ENCODE measurements around the gene CELA2A.
"Not testable (repeated sequence)": the region's sequence is repeated elsewhere in the genome, so short reads cannot be mapped to it uniquely, and the experiment has no call there.

The CELA2A gene

GRCh38 chr1:15471067-15471466, 14.5 kb downstream of the CELA2A start:
- not testable (repeated sequence) for DNase-seq

- not testable (repeated sequence) for DNase-seq
These were observed 15.2 kb downstream of the CELA2A start for GRCh38 chr1:15471723-15472122.

DNA sequence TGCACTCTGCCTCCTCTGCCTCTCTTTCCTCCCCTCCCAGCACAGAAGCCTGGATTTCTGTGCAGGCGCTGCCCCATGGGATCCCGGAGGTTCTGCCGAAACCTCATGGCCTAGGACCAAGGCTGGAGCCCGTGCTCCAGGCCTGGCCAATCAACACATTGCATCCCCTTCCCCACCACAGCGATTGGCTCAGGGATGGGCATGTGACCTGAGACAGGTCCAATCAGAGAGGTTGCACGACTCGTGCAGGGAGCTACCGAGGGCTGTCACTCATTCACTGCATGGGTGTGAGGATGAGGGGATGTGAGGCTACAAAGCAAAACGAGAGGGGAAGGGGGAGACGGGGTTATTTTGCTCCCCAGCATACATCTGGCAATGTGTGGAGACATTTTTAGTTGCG, 16.1 kb downstream of the CELA2A start:
- DNase-seq = no peak

DNA sequence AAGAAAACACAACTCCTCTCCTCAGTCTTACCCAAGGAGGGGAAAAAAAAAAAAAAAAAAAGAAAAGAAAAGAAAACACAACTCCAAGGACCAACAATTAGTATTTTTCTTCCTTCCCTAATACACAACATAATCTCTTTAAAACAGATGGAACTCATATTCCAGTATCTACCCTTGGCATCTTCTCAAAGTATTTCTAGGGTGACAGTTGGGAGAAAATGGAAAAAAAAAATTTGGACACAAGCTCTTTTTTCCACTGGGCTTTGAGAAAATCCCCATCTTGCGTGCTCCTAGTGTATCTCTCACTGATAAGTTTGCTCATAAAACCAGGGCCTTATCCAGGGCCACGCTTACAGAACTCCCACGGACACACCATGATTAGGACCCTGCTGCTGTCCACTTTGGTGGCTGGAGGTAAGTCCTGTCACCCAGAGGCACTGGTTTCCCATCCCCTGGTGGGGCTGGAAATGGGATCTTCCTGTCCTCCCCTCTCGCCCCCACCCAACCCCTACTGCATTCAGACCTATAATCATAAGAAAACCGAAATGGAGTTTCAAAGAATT, 19.3 kb downstream of the CELA2A start, which contains the start of gene CELA2B:
Gene CELA2B (plus strand): TSS at position 353 of the 563 bp plus-strand sequence. CDS start 22 bp downstream, at position 375.
- no peak for DNase-seq

DNA sequence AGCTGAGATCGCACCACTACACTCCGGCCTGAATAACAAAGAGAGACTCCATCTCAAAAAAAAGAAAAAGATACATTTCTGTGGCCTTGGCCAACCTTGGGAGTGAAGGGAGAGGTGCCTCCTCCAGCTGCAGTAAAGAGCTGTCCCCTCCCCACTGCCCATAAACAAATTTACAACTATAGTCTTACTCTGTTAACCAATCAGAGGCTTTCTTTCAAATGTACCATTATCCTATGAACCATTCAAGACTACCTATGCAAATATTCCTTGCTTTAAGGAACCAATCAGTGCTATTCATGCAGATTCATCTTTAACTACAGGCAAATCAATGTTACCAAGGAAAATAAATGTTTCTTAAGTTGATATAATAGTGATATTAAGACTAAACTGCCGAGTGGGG, 20.4 kb downstream of the CELA2A start:
- no peak for DNase-seq

DNA sequence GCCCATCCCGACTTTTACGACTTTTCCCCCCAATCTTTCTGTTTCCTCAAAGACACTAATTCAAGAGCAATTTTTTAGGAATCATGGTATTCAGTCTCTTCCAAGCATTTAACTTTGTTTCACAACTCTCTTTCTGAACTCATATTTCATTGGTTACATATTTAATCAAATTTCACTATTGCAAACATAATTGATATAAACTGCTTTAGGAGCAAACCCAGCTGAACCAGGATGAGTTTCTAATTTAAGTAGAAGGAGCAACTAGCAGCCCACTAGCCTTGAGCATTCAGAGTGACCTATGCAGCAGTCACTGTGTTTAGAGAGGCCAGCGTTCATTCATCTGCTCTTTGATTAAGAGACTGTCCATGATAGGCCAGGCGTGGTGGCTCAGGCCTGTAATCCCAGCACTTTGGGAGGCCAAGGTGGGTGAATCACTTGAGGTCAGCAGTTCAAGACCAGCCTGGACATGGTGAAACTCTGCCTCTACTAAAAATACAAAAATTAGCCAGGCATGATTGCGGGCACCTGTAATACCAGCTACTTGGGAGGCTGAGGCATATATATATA, 21.2 kb downstream of the CELA2A start:
- no peak for DNase-seq

DNA sequence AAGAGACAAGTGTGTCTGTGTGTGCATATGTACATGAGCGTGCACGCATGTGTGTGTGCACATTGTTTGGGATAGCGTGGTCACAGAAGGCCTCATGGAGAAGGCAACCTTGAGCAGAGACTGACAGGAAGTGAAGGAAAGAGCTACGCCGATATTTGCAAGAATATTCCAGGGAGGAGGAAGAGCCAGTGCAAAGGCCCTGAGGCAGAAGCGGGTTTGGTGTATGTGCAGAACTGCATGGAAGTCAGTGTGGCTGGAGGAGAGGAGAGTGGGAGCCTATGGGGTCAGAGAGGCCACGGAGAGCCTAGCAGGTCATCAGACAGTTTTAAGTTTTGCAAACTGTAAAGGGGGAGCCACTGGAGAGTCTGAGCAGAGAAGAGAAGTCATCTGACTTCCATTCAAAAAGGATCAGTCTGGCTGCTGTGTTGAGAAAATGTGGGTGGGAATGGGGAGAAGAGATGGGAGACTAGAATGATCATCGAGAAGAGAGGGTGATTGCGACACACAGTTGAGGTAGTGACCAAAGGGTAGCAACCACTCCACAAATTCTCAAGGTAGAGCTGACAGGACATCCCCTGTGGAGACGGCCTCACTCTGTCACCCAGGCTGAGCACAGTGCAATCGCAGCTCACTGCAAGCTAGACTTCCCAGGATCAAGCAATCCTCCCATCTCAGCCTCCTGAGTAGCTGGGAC, 23.3 kb downstream of the CELA2A start:
- no peak for DNase-seq

GRCh38 chr1:15482455-15482854, 25.9 kb downstream of the CELA2A start:
- DNase-seq = not testable (repeated sequence)

- DNase-seq = not testable (repeated sequence)
These were observed 26.5 kb downstream of the CELA2A start for GRCh38 chr1:15482983-15483543.

GRCh38 chr1:15483971-15484370, 27.4 kb downstream of the CELA2A start:
- no peak for DNase-seq

DNA sequence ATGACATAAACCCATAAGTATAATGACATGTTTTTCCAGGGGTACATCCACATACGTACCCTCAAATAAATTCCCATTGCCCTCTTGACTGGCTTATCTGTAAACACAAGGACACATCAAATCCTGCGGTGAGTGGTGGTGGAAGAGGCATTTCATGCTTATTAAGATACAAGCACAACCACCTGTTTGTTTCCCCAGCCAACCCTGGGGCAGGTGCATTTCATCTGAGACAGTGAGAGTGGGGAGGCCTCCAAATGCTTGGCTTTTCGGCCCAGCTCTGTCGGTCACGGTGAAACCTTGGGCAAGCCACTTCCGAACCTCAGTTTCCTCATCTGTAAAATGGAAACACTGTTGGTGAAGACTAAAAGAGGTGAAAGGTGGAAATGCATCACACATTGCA, 27.9 kb downstream of the CELA2A start:
- not testable (repeated sequence) for DNase-seq

GRCh38 chr1:15485636-15486035, 29.1 kb downstream of the CELA2A start:
- DNase-seq = no peak

DNA sequence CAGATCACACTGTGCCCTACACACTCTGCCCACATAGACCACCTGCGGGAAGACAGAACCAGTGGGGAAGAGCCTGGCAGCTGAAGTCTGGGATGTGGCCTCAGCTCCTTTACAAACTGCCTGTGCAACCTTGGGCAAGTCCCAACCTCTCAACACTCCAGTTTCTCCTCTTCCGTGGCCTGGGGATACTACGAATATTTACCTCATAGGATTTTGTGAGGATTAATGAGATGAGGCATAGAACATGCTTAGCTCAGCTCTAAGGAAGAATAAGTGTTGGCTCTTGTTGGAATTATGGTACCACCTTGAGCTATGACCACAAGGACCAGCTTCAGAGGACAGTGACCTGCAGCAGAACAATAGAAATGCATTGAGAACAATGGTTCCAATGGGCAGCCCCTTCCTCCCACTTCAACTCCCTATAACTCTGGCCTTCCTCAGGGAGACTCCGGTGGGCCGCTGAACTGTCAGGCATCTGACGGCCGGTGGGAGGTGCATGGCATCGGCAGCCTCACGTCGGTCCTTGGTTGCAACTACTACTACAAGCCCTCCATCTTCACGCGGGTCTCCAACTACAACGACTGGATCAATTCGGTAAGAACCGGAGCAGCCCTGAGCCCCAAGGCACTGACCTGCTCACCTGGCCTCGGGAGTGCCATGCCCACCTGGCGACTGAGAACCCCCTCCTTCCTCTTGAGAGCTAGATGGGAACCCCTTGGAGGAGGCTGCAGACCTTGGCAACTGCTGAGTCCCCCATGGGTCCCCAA, 30.5 kb downstream of the CELA2A start:
- DNase-seq = not testable (repeated sequence)

GRCh38 chr1:15488371-15488770, 31.8 kb downstream of the CELA2A start:
- no peak for DNase-seq

GRCh38 chr1:15489052-15489736, 32.7 kb downstream of the CELA2A start:
- no peak for DNase-seq

GRCh38 chr1:15491010-15491409, 34.5 kb downstream of the CELA2A start:
- not testable (repeated sequence) for DNase-seq

- no peak for DNase-seq
These were observed 36.1 kb downstream of the CELA2A start for GRCh38 chr1:15492596-15492995.

- no peak for DNase-seq
These were observed 37.4 kb downstream of the CELA2A start for GRCh38 chr1:15493869-15494390.

GRCh38 chr1:15500184-15501178, 43.9 kb downstream of the CELA2A start:
- DNase-seq = no peak

- no peak for DNase-seq
These were observed 44.9 kb downstream of the CELA2A start for GRCh38 chr1:15501208-15502032.
